A549 (cell line): ENCODE results near the gene ATOSA.

Experiments
- EP300 ChIP-seq, 2 experiments: fragments of >200 bp; sonication (Bioruptor Twin); formaldehyde crosslinking; IDR thresholded peaks; 2 replicates in 1 of 2; 3 replicates in 1 of 2; pipeline ENCODE4 v1.6.1; 2016 to 2017
- ESRRA ChIP-seq: fragments of 150-350 bp; IDR thresholded peaks from 2 replicates; pipeline ENCODE4 v1.6.1; 2014; ENCODE audit warnings: mild to moderate bottlenecking, low read length, borderline replicate concordance
- POLR2A ChIP-seq: IDR thresholded peaks from 2 replicates; pipeline ENCODE4 v1.6.1; 2012; ENCODE audit warnings: mild to moderate bottlenecking, low read length
- RARB ChIP-seq: fragments of 250-450 bp; sonication (Bioruptor Pico); IDR thresholded peaks from 2 replicates; pipeline ENCODE4 v1.8.0; 2021; ENCODE audit warnings: mild to moderate bottlenecking, moderate library complexity
- TF ChIP-seq, protein P1 (sequence below): fragments of >200 bp; sonication (Bioruptor Twin); formaldehyde crosslinking; IDR thresholded peaks from 3 replicates; pipeline ENCODE4 v1.5.1; 2016

DNA sequence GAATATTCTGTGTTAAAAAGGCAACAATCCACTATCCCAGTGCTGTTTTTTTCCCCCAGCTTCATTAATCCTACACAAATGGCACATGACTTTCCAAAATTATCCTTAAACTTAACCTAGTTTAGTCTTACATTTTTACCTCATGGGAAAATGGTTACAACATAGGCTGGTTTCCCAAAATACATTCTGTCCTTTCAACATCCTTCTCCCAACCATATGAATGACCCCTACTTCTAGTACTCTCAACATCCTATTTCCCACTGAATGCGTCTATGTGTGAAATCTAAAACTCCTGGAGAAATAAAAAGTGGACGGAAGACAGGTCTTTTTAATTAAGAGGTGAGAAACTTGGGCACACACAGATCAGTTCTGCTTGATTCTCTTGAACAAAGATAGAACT lies 33.3 kb downstream of the ATOSA start:
- TF ChIP-seq POLR2A (no peak), RARB (no peak), EP300 (IDR thresholded peaks at IDR 0.05) (no peak), ESRRA (no peak)
- TF ChIP-seq, protein P1, sequence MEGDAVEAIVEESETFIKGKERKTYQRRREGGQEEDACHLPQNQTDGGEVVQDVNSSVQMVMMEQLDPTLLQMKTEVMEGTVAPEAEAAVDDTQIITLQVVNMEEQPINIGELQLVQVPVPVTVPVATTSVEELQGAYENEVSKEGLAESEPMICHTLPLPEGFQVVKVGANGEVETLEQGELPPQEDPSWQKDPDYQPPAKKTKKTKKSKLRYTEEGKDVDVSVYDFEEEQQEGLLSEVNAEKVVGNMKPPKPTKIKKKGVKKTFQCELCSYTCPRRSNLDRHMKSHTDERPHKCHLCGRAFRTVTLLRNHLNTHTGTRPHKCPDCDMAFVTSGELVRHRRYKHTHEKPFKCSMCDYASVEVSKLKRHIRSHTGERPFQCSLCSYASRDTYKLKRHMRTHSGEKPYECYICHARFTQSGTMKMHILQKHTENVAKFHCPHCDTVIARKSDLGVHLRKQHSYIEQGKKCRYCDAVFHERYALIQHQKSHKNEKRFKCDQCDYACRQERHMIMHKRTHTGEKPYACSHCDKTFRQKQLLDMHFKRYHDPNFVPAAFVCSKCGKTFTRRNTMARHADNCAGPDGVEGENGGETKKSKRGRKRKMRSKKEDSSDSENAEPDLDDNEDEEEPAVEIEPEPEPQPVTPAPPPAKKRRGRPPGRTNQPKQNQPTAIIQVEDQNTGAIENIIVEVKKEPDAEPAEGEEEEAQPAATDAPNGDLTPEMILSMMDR, result no peak
